Astrocyte (in vitro differentiated cells and primary cell): Measurements from ENCODE around the gene NCOR2.

ENCODE experiments used
- CTCF ChIP-seq: IDR thresholded peaks from 2 replicates; pipeline ENCODE4 v1.5.1; 2011; ENCODE audit warnings: low read depth, mild to moderate bottlenecking, inconsistent platforms, low read length, moderate library complexity; ENCODE audit not compliant: insufficient read depth
- EZH2 ChIP-seq: IDR thresholded peaks from 2 replicates; pipeline ENCODE4 v1.6.1; 2012; ENCODE audit warnings: mild to moderate bottlenecking, low read length, inconsistent platforms; ENCODE audit not compliant: insufficient read depth

- TF ChIP-seq CTCF: no peak
- TF ChIP-seq EZH2: no peak
Measured at GRCh38 chr12:124551268-124552144, 15.9 kb downstream of the NCOR2 start.
